GM23248 (cell line): ENCODE results near the gene AFAP1.

Experiments used
- EZH2 ChIP-seq: fragments of 200-600 bp; sonication (generic); IDR thresholded peaks from 2 replicates; pipeline ENCODE4 v1.6.1; 2018; ENCODE audit warnings: antibody characterized with exemption, mild to moderate bottlenecking; ENCODE audit not compliant: insufficient read depth, poor library complexity, severe bottlenecking
- EZH2phosphoT487 ChIP-seq: fragments of 200-600 bp; sonication (generic); IDR thresholded peaks from 2 replicates; pipeline ENCODE4 v1.6.1; 2018; ENCODE audit warnings: antibody characterized with exemption, moderate library complexity, mild to moderate bottlenecking, low read depth; ENCODE audit not compliant: insufficient read depth

DNA sequence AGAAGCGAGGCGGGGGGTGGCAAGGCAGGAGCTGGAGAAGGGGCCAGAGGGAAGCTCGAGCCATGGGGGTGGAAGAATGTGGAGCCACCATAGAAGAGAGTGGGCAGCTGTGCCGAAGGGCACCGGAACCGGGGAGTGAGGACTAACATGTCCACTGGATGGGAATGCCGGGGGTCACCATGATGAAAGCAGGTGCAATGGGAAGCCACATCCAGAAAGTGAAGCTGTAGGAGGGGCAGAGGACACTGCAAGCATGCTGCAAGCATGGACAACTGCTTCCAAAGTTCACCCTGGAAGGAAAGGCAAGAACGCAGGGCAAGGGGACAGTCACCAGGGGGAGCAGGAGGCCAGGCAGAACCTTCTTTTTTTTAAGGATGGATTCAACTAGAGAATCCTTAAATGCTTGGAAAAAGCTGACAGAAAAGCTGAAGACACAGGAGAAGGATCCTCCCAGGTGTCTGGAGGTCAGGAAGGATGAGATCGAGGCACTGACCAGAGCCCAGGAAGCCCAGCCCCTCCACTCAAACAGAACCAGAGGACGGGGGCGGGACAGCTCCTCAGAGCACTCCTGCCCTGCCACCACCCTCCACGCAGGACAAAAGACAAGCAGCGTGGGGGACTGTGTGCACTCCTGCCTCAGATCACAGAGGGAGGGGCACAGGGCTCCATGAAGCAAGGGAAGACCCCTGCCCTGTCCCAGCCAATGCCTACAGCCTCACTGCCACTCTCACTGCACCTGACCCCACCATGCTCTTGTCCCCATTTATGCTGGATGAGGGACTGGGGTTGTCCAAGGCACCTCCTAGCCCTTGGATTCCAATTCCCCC is 169.2 kb downstream of the AFAP1 start:
- TF ChIP-seq EZH2 (no peak), EZH2phosphoT487 (no peak)
